K562 (cell line): Measurements from ENCODE around the gene THBS1. TPM values are rescaled to one million over a fixed set of nuclear protein-coding genes. Genes with fewer than 3 reads are reported as not detected.

ENCODE experiments used
- GTF3C2 ChIP-seq: IDR thresholded peaks from 3 replicates; pipeline ENCODE4 v1.6.1; 2011; ENCODE audit warnings: borderline replicate concordance, mild to moderate bottlenecking, moderate library complexity; ENCODE audit not compliant: insufficient read length; ENCODE audit errors: extremely low read depth
- KDM2B ChIP-seq: fragments of 250-450 bp; sonication (Bioruptor Pico); IDR thresholded peaks from 2 replicates; pipeline ENCODE4 v1.8.0; 2021; ENCODE audit warnings: mild to moderate bottlenecking, moderate library complexity
- NCOA1 ChIP-seq: fragments of 450-650 bp; IDR thresholded peaks from 2 replicates; pipeline ENCODE4 v1.6.1; 2016; ENCODE audit warnings: low read depth
- RHOXF2B ChIP-seq: fragments of 250-450 bp; sonication (Bioruptor Pico); conservative IDR thresholded peaks from 2 replicates; pipeline ENCODE4 v1.5.1; 2021
- ZMIZ1 ChIP-seq, 2 experiments: fragments of 150-350 bp in 1 of 2; IDR thresholded peaks; 2 replicates each; pipeline ENCODE4 v1.6.1; 2012 to 2016; ENCODE audit warnings: low read depth in 2 of 2, low read length in 2 of 2, mild to moderate bottlenecking in 1 of 2, moderate library complexity in 1 of 2
- polyA plus RNA-seq, 8 experiments: library from polyadenylated mRNA; depleted of rRNA in 4 of 8; stranded (reverse) in 5 of 8; unstranded in 3 of 8; fragments of >200 nt; fragmentation: Nextera tagmentation in 2 of 8; fragmentation: Illumina TruSeq in 1 of 8; extraction: Ambion mirVana in 2 of 8; extraction: Trizol in 1 of 8; gene quantifications; 2 replicates each; pipeline versions ENCODE4 v1.2.1 to v1.2.3, GENCODE V29; 2011 to 2014; ENCODE audit warnings: inconsistent platforms in 1 of 8, missing spikeins in 1 of 8
- total RNA-seq, 7 experiments: library from RNA; depleted of rRNA in 6 of 7; stranded (reverse); fragments of >200 nt in 6 of 7; fragmentation: Illumina TruSeq in 2 of 7; extraction: Trizol in 2 of 7; gene quantifications; 2 replicates each; pipeline versions ENCODE4 v1.2.1 to v1.2.3, GENCODE V29; 2011 to 2021; ENCODE audit warnings: low replicate concordance in 1 of 7

The THBS1 gene
- total and polyA plus RNA-seq, 9 of the 15 experiments (the other 6 are each of a cell fraction or from before 2014, with no cell fraction given), result 0.04 to 1.3 (median 0.40) TPM

- TF ChIP-seq ZMIZ1 (IDR thresholded peaks at IDR 0.05; ENCODE audit: low read depth in 2 of 2, low read length in 2 of 2), result no peak
- no peak for TF ChIP-seq NCOA1
- no peak for TF ChIP-seq RHOXF2B
- TF ChIP-seq GTF3C2, result no peak
- no peak for TF ChIP-seq KDM2B (CRISPR knock-in tag)
Observed at GRCh38 chr15:39616731-39617455, 36.0 kb downstream of the THBS1 start (continued).
